GM18951 (cell line): ENCODE measurements around the gene KCNC1.

Experiments used
- POLR2A ChIP-seq: IDR thresholded peaks from 4 replicates; pipeline ENCODE4 v1.6.1; 2011; ENCODE audit warnings: mild to moderate bottlenecking; ENCODE audit not compliant: insufficient read length, insufficient read depth; ENCODE audit errors: extremely low read depth
- in situ Hi-C: fragments of 300-500 bp; cut with MboI; formaldehyde crosslinking; loops from one replicate; pipeline ENCODE4 v1.12.0; 2022; ENCODE audit warnings: low sequenced_read_pairs, mixed read lengths, inconsistent platforms; ENCODE audit not compliant: unreplicated experiment

The KCNC1 gene

DNA sequence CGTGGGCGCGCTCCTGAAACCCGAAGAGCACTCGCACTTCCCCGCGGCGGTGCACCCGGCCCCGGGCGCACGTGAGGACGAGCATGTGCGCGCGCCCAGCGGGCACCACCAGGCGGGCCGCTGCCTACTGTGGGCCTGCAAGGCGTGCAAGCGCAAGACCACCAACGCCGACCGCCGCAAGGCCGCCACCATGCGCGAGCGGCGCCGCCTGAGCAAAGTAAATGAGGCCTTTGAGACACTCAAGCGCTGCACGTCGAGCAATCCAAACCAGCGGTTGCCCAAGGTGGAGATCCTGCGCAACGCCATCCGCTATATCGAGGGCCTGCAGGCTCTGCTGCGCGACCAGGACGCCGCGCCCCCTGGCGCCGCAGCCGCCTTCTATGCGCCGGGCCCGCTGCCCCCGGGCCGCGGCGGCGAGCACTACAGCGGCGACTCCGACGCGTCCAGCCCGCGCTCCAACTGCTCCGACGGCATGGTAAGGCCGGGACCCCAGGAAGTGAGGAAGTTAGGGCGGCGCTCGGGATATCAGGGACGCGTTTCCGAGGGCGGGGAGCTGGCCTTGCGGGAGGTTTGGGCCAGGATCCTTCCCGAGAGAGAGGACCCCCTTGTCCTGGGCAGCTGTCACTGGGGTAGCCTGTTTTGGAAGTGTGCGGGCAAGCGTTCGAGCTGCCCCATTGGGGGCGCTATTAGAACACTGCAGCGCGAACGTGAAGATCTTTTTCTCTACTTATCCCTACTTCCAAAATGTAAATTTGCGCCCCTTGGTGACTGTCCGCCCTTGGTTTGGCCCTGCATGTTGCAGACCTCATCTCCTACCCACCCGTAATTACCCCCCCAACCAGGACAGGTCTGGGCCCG, 14.4 kb upstream of the KCNC1 start:
- in situ Hi-C loops: loop anchor here (10.0 kb wide), 1 partner anchor 265 kb away; no protein-coding TSS in a partner anchor
- TF ChIP-seq POLR2A: no peak

DNA sequence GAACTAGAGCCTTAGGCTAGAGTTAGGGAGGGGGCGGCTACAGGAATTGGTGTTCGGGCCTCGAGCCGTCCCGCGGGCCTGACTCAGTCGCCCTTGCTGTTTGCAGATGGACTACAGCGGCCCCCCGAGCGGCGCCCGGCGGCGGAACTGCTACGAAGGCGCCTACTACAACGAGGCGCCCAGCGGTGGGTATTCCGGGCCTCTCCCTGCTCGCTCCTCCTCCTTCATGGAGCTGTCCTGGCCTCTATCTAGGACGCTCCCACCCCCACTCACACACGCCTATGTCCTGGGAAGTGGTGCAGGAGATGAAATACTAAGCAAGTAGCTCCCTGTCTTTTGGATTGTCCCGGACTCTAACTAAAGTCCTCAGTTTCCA, 13.8 kb upstream of the KCNC1 start:
- no peak for TF ChIP-seq POLR2A
- in situ Hi-C loops: loop anchor here (10.0 kb wide), 1 partner anchor 264 kb away; no protein-coding TSS in a partner anchor

DNA sequence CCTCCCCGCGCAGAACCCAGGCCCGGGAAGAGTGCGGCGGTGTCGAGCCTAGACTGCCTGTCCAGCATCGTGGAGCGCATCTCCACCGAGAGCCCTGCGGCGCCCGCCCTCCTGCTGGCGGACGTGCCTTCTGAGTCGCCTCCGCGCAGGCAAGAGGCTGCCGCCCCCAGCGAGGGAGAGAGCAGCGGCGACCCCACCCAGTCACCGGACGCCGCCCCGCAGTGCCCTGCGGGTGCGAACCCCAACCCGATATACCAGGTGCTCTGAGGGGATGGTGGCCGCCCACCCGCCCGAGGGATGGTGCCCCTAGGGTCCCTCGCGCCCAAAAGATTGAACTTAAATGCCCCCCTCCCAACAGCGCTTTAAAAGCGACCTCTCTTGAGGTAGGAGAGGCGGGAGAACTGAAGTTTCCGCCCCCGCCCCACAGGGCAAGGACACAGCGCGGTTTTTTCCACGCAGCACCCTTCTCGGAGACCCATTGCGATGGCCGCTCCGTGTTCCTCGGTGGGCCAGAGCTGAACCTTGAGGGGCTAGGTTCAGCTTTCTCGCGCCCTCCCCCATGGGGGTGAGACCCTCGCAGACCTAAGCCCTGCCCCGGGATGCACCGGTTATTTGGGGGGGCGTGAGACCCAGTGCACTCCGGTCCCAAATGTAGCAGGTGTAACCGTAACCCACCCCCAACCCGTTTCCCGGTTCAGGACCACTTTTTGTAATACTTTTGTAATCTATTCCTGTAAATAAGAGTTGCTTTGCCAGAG, 13.2 kb upstream of the KCNC1 start:
- no peak for TF ChIP-seq POLR2A
- in situ Hi-C loops: loop anchor here (10.0 kb wide), 1 partner anchor 263 kb away; no protein-coding TSS in a partner anchor

DNA sequence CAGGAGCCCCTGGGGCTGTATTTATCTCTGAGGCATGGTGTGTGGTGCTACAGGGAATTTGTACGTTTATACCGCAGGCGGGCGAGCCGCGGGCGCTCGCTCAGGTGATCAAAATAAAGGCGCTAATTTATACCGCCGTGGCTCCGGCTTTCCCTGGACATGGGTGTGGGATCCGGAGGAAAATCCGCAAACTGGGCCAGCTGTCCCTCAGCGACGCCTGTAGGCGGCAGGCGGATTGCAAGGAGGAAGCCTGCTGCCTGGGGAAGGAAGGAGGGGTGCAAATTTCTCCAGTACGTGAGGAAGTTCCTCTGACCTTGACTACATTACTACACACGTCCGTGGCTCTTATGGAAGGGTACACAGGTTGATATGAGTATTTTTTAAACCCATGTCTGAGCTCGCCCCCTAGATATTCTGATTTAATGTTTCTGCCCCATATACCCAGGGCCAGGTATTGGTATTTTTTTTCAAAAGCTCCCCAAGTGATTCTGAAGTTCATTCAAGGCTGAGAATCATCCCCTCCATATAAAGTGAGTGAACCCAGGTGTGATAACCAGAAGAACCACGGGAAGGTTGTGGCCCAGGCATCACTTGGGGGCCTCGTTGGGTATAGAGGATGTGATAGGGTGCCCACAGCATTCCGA, 12.5 kb upstream of the KCNC1 start:
- in situ Hi-C loops: loop anchor here (10.0 kb wide), 1 partner anchor 263 kb away; no protein-coding TSS in a partner anchor
- TF ChIP-seq POLR2A: no peak

DNA sequence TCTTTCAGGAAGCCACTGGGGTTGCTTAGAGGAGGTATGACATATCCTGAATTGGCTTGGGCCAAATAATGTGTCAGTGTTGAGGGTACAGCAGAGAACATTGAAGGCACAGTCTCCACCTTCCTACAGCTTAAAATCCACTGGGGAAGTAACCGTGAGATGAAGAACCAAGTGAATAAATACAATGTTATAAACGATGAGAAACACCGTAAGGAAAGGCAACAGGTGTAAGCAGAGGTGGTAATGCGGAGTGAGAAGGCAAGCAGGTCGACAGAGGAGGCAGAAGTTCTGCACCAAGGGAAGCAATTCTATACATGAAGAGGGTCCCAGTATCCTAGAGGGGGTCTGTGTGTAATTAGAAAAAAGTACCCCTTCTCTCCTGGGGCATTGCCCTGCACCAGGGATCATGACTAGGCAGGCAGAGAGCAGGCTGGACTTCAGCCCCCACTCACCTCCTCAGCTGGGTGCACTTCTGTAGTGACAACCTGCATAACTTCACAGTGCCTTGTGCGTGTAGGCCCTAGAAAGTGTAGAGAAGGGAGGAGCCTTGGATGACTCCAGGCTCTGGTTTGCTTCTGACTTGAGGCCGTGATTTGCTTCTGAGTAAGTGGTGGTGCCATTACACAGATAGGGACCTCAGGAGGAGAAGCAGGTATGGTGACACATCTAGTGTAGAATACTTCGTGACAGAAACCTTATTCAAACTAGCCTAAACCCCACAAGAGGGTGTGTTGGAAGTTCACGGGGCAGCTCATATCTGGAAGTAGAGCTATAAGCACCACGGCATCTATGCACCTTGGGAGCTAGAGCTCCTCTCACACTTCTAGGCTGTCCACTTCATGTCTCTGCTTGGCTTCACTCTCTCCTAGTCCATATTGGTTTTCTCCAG, 10.3 kb upstream of the KCNC1 start:
- no peak for TF ChIP-seq POLR2A
- in situ Hi-C loops: loop anchor here (10.0 kb wide), 1 partner anchor 261 kb away; no protein-coding TSS in a partner anchor

DNA sequence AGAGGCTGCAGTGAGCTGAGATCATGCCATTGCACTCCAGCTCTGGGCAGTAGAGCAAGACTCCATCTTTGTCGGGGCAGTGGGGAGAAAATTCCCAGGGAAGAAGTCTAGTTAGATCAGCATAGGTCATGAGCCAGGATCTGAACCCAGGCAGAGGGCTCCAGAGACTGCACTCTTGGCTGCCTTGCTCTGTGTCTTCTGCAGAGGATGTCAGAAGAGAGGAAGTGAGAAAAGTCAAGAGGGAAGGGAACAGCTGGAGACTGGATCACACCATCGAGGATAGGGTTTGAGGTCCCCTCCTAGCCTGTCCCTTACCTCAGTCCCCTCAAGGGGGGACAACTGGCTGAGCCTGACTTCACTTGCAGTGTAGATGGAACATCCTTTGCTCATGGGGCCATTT, 9.4 kb upstream of the KCNC1 start:
- TF ChIP-seq POLR2A: no peak
- in situ Hi-C loops: loop anchor here (10.0 kb wide), 1 partner anchor 260 kb away; no protein-coding TSS in a partner anchor

DNA sequence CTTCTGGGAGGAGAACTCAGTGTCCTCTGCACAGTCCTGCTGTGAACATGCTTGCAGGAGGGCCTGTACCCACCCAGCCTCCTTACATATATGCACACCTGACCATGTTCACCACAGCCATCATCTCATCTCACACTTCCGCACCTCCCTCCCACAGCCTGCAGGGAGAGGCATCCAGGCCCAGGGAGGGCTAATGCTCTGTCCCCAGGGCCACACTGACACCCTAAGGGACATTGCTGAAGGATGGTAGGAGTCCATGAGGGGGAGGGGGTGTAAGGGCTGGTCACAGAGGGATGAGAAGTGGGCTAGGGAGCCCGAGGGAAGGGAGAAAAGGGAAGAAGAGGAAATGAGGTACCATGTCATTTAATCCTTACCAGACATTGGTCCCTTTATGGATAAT, 4.4 kb upstream of the KCNC1 start:
- in situ Hi-C loops: no loop called here
- TF ChIP-seq POLR2A: no peak

DNA sequence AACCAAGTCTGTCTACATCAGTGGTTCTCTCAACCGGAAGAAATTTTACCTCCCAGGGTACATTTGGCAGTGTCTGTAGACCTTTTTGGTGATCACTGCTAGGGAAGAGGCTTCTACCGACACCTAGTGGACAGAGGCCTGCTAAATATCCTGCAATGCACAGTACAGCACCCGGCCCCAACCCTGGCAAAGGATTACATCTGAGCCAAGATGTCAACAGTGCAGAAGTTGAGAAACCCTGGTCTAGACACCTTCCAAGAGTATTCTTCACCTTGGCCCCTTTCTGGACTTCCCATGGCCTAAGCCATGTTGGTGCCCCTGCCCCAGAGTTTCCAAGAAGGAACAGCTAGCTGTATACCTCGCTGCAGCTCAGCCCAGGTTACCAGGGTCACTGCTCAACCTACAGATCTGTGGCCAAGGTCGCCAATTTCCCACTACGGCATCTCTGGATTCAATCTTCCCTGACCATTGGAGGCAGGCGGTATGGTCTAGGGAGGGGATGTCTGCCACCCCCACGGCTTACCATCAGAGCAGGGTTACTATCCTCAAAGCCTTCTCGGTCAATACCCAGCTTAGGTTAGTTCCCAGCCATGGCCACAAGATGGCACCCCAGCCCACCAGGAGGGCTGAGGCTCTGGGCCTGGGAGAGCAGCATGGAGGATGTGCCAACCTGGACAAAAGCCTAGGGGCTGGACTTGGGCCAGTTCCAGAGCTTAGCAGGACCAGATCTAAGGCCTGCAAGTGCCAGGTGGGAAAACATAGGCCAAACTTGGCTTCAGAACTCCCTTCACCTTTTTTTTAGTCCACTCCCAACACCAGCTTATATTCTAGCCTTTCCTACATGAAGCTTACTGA, 3.7 kb upstream of the KCNC1 start:
- TF ChIP-seq POLR2A: no peak
- in situ Hi-C loops: no loop called here

DNA sequence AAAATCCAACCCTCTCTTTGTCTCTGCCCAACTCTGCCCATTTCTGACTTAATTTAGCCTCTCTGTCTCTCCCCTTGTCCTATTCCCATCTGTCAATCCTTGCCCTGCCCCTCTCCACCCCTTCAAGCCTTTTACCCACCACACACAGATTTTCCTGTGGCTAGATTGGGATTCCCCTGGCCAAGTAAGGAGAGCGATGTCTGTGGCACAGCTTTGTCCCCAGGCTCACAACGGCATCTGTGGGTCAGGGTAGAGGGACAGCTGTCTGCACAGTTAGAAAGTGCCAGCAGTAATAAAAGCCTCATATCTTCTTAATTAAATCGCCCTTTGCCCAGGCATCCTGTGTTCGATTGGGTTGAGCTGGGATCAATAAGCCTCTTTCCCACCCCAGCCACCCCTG, 1.3 kb upstream of the KCNC1 start:
- no peak for TF ChIP-seq POLR2A
- in situ Hi-C loops: no loop called here

DNA sequence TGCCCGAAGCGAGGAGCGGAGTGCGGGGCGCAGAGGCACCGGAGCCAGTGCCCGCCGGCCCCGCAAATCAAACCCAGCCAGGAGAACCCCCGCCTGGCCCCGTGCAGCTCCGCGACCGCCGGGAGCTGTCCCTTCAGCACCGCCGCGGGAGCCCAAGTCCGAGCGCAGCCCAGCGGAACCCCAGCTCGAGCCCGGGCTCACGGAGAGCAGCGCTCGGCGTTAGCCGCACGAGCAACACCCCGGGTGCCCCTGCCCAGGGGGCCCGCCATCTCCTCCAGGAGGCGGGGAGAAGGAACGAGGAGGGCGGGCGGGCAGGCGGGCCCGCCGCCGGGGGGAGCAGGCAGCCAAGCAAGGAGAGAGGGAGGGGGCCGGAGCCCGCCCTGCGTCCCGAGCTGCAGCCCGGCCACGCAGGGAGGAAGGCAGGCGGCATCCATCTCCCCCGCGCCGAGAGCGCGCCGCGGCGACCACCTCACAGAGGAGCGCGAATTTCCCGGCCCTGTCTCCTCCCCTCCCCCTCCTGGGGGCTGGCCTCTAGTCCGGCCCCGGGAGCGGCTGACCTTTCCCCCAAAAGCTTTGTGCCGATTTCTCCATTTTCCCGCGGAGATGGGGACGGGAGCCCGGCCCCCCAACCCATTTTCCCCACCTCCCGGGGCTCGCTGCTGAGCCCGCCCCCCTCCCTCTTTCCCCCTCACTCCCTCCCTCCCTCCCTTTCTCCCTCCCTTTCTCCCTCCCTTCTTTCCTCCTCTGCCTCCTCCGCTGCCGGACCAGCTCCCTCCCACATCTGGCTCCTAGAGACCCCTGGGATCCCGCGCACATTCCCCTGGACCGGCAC, 621 bp downstream of the KCNC1 start:
- in situ Hi-C loops: no loop called here
- TF ChIP-seq POLR2A: no peak
